GM12872 (cell line): ENCODE measurements around the gene DDX17.
A peak's percentile ranks its signal among the peaks of the same experiment; 100 is the strongest.

Source experiments
- CTCF ChIP-seq: IDR thresholded peaks from 3 replicates; pipeline ENCODE4 v1.5.1; 2011; ENCODE audit warnings: low read depth, mild to moderate bottlenecking, low read length, moderate library complexity; ENCODE audit not compliant: insufficient read depth

The DDX17 gene

DNA sequence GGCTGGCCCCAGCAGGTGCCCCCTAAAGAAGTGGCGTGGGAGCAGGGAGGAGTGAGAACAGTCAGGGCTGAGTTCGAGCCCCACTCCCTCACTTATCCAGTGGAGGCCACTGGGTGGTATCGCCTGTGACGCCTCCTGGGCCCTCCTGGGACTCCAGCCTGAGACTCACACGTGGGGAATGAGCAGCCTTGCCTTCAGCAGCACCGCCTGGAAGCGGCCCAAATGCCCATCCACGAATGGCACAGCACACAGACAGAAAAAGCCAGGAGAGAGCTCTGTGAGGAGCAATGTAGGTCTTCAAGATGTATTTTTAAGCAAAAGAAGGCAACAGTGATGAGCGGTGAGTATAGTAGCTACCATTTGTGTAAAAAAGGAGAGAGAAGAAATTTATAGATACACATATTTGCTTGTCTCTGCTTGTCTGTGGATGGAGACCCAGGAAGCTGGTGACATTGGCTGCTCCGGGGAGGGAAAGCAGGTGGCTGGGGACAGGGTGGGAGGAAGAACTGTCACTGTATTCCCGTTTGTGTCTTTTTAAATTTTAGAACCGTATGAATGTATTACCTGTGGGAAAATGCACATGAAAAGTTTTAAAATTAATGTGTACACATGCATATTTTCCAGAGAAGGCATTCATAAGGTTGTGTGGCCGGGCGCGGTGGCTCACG lies 64.4 kb downstream of the DDX17 start:
- no peak for TF ChIP-seq CTCF

DNA sequence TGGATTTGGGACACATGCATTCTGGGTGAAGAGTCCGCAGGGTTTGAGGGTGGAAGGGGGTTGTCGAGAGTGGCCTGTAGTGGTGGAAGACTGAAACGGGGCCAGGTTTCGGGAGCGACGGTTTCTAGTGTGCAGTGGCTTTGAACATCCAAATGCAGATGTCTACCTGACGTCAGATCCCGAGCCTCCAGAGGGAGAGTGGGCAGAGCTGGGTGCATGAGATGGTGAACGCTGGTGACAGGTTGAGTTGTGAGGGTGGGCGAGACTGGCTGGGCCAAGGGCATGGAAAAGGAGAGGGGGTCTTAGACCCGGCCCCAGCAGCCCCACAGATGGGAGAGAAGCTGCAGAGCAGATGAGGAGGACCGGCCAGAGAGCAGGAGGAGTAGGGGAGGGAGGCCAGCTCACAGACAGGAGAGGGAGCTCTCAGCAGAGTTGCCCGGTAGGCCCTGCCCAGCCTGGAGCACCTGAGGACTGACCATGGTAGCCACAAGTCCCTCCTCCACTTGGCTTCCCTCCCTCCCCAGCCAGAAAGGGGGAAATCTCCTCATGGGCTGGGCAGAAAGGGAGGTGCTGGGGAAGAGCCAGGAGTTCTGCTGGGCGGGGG lies 65.3 kb downstream of the DDX17 start:
- TF ChIP-seq CTCF, result no peak

- TF ChIP-seq CTCF, result no peak
Observed at GRCh38 chr22:38437416-38437815, 68.7 kb downstream of the DDX17 start.

DNA sequence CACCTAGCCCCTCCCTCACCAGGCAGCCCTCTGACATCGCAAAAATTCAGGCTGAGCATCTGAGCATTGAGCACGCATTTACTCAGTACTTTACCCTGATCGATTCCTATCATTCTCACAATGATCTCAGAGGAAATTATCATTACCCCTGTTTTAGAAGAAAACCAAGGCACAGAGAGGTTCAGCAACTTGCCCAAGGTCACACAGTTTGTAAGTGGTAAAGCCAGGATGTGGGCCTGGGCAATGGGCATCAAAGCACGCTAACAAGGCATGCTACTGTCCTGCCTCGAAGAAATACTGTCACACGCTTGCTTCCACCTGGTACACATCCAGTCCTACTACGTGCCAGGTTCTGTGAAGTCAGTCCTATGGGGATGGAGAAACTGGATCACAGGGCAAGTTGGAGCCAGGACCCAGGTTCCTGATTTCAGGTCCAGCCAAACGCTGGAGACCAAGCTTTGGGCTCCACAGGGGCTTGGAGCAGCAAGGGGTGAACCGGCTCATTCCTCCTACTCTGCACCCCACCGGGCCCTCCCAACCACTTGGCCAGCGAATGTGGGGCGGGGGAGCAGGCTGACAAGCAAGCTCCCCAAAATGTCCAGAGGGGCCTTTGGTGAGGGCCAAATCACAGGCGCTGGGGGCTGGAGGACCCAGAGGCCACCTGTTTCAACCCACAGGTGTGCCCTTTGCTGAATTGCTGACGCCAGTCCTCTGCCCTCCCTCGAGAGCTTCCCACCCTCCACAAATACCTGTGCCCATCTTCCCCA lies 69.3 kb downstream of the DDX17 start:
- TF ChIP-seq CTCF, result no peak

GRCh38 chr22:38435965-38436364 lies 70.1 kb downstream of the DDX17 start:
- no peak for TF ChIP-seq CTCF

DNA sequence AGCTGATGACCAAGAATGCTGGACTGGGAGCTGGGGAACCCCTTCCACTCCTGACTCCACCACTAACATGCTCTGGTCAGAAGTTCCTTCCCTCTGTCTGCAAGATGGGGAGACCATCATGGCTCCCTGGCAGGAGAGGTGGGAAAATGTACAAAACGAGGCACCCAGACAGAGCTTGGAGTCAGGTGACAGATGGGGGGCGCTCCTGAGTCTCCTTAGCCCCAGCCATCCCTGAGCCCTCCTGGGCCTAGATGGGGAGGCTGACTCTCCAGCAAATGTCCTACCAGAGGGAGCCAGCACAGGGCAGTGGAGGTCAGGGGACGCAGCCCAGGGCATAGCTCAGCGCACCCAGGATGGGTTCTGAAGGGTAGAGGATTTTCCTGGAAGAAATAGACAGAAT lies 71.1 kb downstream of the DDX17 start:
- 0 out of 3 replicates have a peak, but pooled peaks have one; percentile 8 for TF ChIP-seq CTCF

DNA sequence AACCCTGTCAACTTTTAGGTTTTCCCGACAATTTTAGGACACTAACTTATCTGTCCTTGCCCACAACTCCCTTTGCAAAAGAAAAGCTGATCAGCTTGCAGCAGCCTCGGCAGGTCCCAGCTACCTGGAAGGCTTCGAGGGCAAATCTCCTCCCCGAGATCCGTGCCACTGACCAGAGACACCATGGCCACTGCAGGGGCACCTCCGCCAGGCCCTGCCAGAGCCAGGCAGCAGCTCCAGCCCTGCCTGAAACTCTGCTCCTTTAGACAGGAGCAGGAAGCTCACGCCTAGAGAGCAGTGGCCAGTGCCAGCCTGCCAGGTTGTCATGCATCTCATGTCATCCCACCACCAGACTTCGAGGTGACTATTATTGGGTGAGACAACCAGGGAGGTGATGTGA lies 72.2 kb downstream of the DDX17 start:
- TF ChIP-seq CTCF, result no peak
